HepG2 (cell line): Measurements from ENCODE around the gene DNTTIP2. TPM values are rescaled to one million over a fixed set of nuclear protein-coding genes. Genes with fewer than 3 reads are reported as not detected.

Source experiments
- AGO2 ChIP-seq: fragments of 200-400 bp; formaldehyde crosslinking; optimal IDR thresholded peaks from 2 replicates; pipeline ENCODE3; 2017; ENCODE audit warnings: mild to moderate bottlenecking, low read depth, low read length, moderate library complexity
- ATRX ChIP-seq: sonication (generic); formaldehyde crosslinking; IDR thresholded peaks from 2 replicates; pipeline ENCODE4 v1.4.0; 2020; ENCODE audit warnings: missing genetic modification reagents, borderline replicate concordance
- CBX5 ChIP-seq: sonication (generic); formaldehyde crosslinking; IDR thresholded peaks from 2 replicates; pipeline ENCODE4 v1.4.0; 2020; ENCODE audit warnings: missing genetic modification reagents, borderline replicate concordance
- HNF4A ChIP-seq: sonication (generic); formaldehyde crosslinking; IDR thresholded peaks from 2 replicates; pipeline ENCODE4 v1.4.0; 2020; ENCODE audit warnings: missing genetic modification reagents
- PATZ1 ChIP-seq: sonication (generic); formaldehyde crosslinking; IDR thresholded peaks from 2 replicates; pipeline ENCODE4 v1.4.0; 2020; ENCODE audit warnings: missing genetic modification reagents
- SALL2 ChIP-seq: sonication (generic); formaldehyde crosslinking; IDR thresholded peaks from 2 replicates; pipeline ENCODE4 v1.8.1; 2023; ENCODE audit warnings: mild to moderate bottlenecking, missing genetic modification reagents, inconsistent platforms
- TARDBP ChIP-seq: sonication (generic); formaldehyde crosslinking; IDR thresholded peaks from 2 replicates; pipeline ENCODE4 v1.8.0; 2022; ENCODE audit warnings: mild to moderate bottlenecking, missing genetic modification reagents
- THYN1 ChIP-seq: sonication (generic); formaldehyde crosslinking; IDR thresholded peaks from 2 replicates; pipeline ENCODE4 v1.8.1; 2023; ENCODE audit warnings: low read depth, mild to moderate bottlenecking, moderate library complexity, missing genetic modification reagents, borderline replicate concordance
- ZFP36L1 ChIP-seq: sonication (generic); formaldehyde crosslinking; IDR thresholded peaks from 2 replicates; pipeline ENCODE4 v1.8.0; 2022; ENCODE audit warnings: mild to moderate bottlenecking, missing genetic modification reagents, moderate library complexity
- ZMYM2 ChIP-seq: sonication (generic); formaldehyde crosslinking; IDR thresholded peaks from 2 replicates; pipeline ENCODE4 v1.8.0; 2022; ENCODE audit warnings: mild to moderate bottlenecking, missing genetic modification reagents
- ZNF253 ChIP-seq: sonication (generic); formaldehyde crosslinking; IDR thresholded peaks from 2 replicates; pipeline ENCODE4 v1.8.0; 2022; ENCODE audit warnings: mild to moderate bottlenecking, missing genetic modification reagents, borderline replicate concordance
- ZNF674 ChIP-seq: sonication (generic); formaldehyde crosslinking; IDR thresholded peaks from 2 replicates; pipeline ENCODE4 v1.5.0; 2020; ENCODE audit warnings: low read depth, mild to moderate bottlenecking, missing genetic modification reagents
- ZNF703 ChIP-seq: sonication (generic); formaldehyde crosslinking; IDR thresholded peaks from 2 replicates; pipeline ENCODE4 v1.5.1; 2020; ENCODE audit warnings: missing genetic modification reagents, mild to moderate bottlenecking, moderate library complexity, borderline replicate concordance
- ZNF724P ChIP-seq: sonication (generic); formaldehyde crosslinking; IDR thresholded peaks from 2 replicates; pipeline ENCODE4 v1.8.0; 2022; ENCODE audit warnings: missing genetic modification reagents, borderline replicate concordance
- ZNF781 ChIP-seq: sonication (generic); formaldehyde crosslinking; IDR thresholded peaks from 2 replicates; pipeline ENCODE4 v1.5.1; 2020; ENCODE audit warnings: borderline replicate concordance, mild to moderate bottlenecking, missing genetic modification reagents; ENCODE audit errors: not compliant biosample characterization
- polyA plus RNA-seq, 8 experiments: library from polyadenylated mRNA; depleted of rRNA in 3 of 8; stranded (reverse) in 7 of 8; unstranded in 1 of 8; fragments of >200 nt; fragmentation: Illumina TruSeq in 4 of 8; extraction: Trizol in 4 of 8; gene quantifications; 2 replicates each; pipeline versions ENCODE4 v1.2.1 to v1.2.3, GENCODE V29; 2011 to 2016; ENCODE audit warnings: low read depth in 4 of 8, missing spikeins in 1 of 8, mixed read lengths in 1 of 8; ENCODE audit not compliant: insufficient read depth in 1 of 8
- total RNA-seq, 5 experiments: library from RNA; depleted of rRNA; stranded (reverse); fragments of >200 nt; fragmentation: Illumina TruSeq; extraction: Trizol; gene quantifications; 2 replicates each; pipeline ENCODE4 v1.2.3, GENCODE V29; 2016; ENCODE audit warnings: low read depth in 1 of 5
- TF ChIP-seq, protein P1 (sequence below): sonication (generic); formaldehyde crosslinking; IDR thresholded peaks from 2 replicates; pipeline ENCODE4 v1.8.1; 2023; ENCODE audit warnings: missing genetic modification reagents, inconsistent platforms, borderline replicate concordance
- TF ChIP-seq, protein P2 (sequence below): sonication (generic); formaldehyde crosslinking; IDR thresholded peaks from 2 replicates; pipeline ENCODE4 v1.4.0; 2020; ENCODE audit warnings: missing genetic modification reagents
- TF ChIP-seq, protein P3 (sequence below): sonication (generic); formaldehyde crosslinking; IDR thresholded peaks from 2 replicates; pipeline ENCODE4 v1.5.0; 2020; ENCODE audit warnings: mild to moderate bottlenecking, missing genetic modification reagents
- TF ChIP-seq, protein P4 (sequence below): sonication (generic); formaldehyde crosslinking; IDR thresholded peaks from 2 replicates; pipeline ENCODE4 v1.5.0; 2020; ENCODE audit warnings: mild to moderate bottlenecking, missing genetic modification reagents

Gene DNTTIP2
- total and polyA plus RNA-seq, 2 of the 13 experiments (the other 11 are each of a cell fraction or from before 2014, with no cell fraction given): 11.4 to 63.3 TPM

DNA sequence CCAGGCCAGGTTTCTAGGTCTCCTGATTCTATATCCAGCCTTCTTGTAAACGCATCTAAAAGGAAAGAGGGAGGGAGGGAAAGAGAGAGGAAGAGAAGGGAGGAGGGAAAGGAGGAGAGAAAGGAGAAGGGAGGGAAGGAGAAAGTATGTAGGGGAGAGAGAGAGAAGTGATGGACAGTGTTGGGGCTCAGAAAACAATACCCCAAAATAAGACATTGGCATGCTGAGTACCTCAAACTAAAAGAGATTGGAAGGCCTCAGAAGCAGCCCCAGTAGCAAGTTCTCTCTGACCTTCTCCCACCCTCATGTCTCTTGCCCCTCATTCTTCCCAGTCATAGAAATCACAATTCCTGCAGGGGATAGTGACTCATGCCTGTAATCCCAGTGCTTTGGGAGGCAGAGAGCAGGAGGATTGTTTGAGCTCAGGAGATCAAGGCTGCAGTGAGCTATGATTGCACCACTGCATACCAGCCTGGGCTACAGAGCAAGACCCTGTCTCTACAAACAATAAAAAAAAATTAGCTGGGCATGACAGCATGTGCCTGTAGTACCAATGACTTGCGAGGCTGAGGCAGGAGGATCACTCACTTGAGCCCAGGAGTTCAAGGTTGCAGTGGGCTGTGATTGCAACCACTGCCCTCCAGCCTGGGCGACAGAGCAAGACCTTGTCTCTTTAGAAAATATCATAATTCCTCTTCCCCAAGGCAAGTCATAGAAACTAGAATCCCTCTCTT is 51.2 kb downstream of the DNTTIP2 start (continued):
- peak; percentile 95 for TF ChIP-seq HNF4A (CRISPR knock-in tag)
- TF ChIP-seq, protein P1, sequence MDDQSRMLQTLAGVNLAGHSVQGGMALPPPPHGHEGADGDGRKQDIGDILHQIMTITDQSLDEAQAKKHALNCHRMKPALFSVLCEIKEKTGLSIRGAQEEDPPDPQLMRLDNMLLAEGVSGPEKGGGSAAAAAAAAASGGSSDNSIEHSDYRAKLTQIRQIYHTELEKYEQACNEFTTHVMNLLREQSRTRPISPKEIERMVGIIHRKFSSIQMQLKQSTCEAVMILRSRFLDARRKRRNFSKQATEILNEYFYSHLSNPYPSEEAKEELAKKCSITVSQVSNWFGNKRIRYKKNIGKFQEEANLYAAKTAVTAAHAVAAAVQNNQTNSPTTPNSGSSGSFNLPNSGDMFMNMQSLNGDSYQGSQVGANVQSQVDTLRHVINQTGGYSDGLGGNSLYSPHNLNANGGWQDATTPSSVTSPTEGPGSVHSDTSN (CRISPR knock-in tag): no peak
- TF ChIP-seq ZMYM2 (CRISPR knock-in tag): peak; percentile 98
- no peak for TF ChIP-seq THYN1
- no peak for TF ChIP-seq ZNF674 (CRISPR knock-in tag)
- TF ChIP-seq ZNF781 (CRISPR knock-in tag): no peak
- no peak for TF ChIP-seq AGO2
- TF ChIP-seq, protein P2, sequence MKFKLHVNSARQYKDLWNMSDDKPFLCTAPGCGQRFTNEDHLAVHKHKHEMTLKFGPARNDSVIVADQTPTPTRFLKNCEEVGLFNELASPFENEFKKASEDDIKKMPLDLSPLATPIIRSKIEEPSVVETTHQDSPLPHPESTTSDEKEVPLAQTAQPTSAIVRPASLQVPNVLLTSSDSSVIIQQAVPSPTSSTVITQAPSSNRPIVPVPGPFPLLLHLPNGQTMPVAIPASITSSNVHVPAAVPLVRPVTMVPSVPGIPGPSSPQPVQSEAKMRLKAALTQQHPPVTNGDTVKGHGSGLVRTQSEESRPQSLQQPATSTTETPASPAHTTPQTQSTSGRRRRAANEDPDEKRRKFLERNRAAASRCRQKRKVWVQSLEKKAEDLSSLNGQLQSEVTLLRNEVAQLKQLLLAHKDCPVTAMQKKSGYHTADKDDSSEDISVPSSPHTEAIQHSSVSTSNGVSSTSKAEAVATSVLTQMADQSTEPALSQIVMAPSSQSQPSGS: peak; percentile 79
- no peak for TF ChIP-seq ZFP36L1
- TF ChIP-seq ZNF724P (CRISPR knock-in tag): peak; percentile 55; the same call in 1 of the 2 replicates
- TF ChIP-seq PATZ1 (CRISPR knock-in tag): peak; percentile 50; the same call in 1 of the 2 replicates
- TF ChIP-seq ATRX: no peak
- TF ChIP-seq, protein P3, sequence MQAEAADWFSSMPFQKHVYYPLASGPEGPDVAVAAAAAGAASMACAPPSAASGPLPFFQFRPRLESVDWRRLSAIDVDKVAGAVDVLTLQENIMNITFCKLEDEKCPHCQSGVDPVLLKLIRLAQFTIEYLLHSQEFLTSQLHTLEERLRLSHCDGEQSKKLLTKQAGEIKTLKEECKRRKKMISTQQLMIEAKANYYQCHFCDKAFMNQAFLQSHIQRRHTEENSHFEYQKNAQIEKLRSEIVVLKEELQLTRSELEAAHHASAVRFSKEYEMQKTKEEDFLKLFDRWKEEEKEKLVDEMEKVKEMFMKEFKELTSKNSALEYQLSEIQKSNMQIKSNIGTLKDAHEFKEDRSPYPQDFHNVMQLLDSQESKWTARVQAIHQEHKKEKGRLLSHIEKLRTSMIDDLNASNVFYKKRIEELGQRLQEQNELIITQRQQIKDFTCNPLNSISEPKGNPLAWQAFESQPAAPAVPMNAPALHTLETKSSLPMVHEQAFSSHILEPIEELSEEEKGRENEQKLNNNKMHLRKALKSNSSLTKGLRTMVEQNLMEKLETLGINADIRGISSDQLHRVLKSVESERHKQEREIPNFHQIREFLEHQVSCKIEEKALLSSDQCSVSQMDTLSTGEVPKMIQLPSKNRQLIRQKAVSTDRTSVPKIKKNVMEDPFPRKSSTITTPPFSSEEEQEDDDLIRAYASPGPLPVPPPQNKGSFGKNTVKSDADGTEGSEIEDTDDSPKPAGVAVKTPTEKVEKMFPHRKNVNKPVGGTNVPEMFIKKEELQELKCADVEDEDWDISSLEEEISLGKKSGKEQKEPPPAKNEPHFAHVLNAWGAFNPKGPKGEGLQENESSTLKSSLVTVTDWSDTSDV: no peak
- TF ChIP-seq ZNF703 (CRISPR knock-in tag): no peak; the same call in 1 of the 2 replicates
- TF ChIP-seq ZNF253: no peak
- no peak for TF ChIP-seq SALL2
- TF ChIP-seq TARDBP (CRISPR knock-in tag): peak; percentile 91
- TF ChIP-seq, protein P4, sequence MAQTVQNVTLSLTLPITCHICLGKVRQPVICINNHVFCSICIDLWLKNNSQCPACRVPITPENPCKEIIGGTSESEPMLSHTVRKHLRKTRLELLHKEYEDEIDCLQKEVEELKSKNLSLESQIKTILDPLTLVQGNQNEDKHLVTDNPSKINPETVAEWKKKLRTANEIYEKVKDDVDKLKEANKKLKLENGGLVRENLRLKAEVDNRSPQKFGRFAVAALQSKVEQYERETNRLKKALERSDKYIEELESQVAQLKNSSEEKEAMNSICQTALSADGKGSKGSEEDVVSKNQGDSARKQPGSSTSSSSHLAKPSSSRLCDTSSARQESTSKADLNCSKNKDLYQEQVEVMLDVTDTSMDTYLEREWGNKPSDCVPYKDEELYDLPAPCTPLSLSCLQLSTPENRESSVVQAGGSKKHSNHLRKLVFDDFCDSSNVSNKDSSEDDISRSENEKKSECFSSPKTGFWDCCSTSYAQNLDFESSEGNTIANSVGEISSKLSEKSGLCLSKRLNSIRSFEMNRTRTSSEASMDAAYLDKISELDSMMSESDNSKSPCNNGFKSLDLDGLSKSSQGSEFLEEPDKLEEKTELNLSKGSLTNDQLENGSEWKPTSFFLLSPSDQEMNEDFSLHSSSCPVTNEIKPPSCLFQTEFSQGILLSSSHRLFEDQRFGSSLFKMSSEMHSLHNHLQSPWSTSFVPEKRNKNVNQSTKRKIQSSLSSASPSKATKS (CRISPR knock-in tag): no peak
- peak; percentile 91; the same call in 1 of the 2 replicates for TF ChIP-seq CBX5
